Vagina (tissue), 2 donors: ENCODE results near the gene GALNT17.

ENCODE experiments used
- CTCF ChIP-seq, 3 experiments: fragments of 450-650 bp in 2 of 3; fragments of 200-600 bp in 1 of 3; sonication (generic) in 1 of 3; IDR thresholded peaks; one replicate each; pipeline ENCODE4 v1.5.1; 2017 to 2019; ENCODE audit warnings: antibody characterized with exemption in 3 of 3, mild to moderate bottlenecking in 2 of 3, moderate library complexity in 2 of 3
- POLR2A ChIP-seq, 2 donors: fragments of 450-650 bp; IDR thresholded peaks; one replicate each; pipeline ENCODE4 v1.6.1; 2017; ENCODE audit warnings: antibody characterized with exemption in 2 of 2, mild to moderate bottlenecking in 2 of 2, moderate library complexity in 2 of 2
- POLR2AphosphoS5 ChIP-seq, 2 donors: sonication (generic); formaldehyde crosslinking; IDR thresholded peaks; one replicate each; pipeline ENCODE4 v1.9.0; 2017; ENCODE audit warnings: antibody characterized with exemption in 2 of 2, mild to moderate bottlenecking in 2 of 2, low read depth in 1 of 2; ENCODE audit not compliant: insufficient read depth in 1 of 2

DNA sequence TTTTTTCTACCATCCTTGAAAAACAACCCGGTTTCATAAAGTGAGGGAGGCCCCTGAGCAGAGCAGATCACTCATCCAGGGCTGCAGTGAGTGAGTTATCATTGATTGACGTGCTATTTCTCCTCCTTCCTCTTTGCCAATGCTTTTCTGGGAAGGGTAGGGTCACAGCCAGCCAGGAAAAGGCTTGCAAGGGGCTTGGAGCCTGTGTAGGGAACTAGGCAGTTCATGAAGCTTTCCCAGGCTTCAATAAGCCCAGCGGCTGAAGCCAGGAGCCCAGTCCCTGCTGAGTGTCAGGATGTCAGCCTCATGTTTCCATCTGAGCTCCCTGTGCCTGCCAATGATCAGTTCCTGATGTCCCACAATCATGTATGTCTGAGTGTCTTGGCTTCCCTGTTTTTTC is 584.7 kb downstream of the GALNT17 start:
- TF ChIP-seq CTCF (IDR thresholded peaks at IDR 0.05) (no peak), POLR2A (IDR thresholded peaks at IDR 0.05) (no peak), POLR2AphosphoS5 (IDR thresholded peaks at IDR 0.05; ENCODE audit: insufficient read depth in 1 of 2, low read depth in 1 of 2) (no peak)
